ENCODE measurements around the gene BGLAP.

The BGLAP gene

DNA sequence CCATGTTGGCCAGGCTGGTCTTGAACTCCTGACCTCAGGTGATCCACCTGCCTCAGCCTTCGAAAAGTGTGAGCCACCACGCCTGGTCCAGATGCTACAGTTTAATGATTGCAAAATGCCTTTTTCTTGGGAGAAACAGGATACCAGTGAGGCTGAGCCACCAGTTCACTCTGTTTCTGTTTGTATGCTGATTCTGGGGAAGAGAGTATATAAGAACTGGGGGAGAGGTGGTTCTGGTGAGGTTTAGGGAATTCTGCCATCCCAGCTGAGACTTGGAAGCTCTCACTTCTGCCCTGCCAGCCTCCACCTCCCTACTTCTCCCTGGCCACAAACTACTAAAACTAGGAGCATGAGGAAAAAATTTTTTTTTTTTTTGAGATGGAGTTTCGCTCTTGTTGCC, 37.3 kb upstream of the BGLAP start:
- Histone ChIP-seq H3K9ac (ENCODE audit: low read depth, low read length, poor library complexity, severe bottlenecking) (no peak overlapping the region), H3K36me3 (ENCODE audit: insufficient read depth, low read length) (peaks cover 24% of the 10 kb centered on the region; the same call in 1 of the 2 replicates), H3K4me1 (ENCODE audit: insufficient read depth, low read length, poor library complexity, severe bottlenecking) (peaks cover 22% of the 10 kb centered on the region), H3K79me2 (ENCODE audit: insufficient read depth, low read length) (peaks cover 27% of the 10 kb centered on the region; the same call in 1 of the 2 replicates), H3K9me2 (replicated peaks; ENCODE audit: low read depth, low read length) (no peaks in the 10 kb centered on the region), H4K20me1 (ENCODE audit: insufficient read depth, low read length, poor library complexity, severe bottlenecking) (peaks cover 6% of the 10 kb centered on the region), H3K4me2 (ENCODE audit: low read depth, low read length, poor library complexity, severe bottlenecking) (no peak overlapping the region), H2AFZ (ENCODE audit: low read length) (no peak overlapping the region), H3K27me3 (ENCODE audit: insufficient read depth, low read length, poor library complexity, severe bottlenecking) (no peaks in the 10 kb centered on the region), H3K9me3 (ENCODE audit: insufficient read depth, low read depth, low read length) (no peaks in the 10 kb centered on the region), H3F3A (ENCODE audit: low read depth) (no peaks in the 10 kb centered on the region), H3K4me3 (ENCODE audit: low read length, poor library complexity, severe bottlenecking) (no peak overlapping the region)
- TF ChIP-seq, protein P1, sequence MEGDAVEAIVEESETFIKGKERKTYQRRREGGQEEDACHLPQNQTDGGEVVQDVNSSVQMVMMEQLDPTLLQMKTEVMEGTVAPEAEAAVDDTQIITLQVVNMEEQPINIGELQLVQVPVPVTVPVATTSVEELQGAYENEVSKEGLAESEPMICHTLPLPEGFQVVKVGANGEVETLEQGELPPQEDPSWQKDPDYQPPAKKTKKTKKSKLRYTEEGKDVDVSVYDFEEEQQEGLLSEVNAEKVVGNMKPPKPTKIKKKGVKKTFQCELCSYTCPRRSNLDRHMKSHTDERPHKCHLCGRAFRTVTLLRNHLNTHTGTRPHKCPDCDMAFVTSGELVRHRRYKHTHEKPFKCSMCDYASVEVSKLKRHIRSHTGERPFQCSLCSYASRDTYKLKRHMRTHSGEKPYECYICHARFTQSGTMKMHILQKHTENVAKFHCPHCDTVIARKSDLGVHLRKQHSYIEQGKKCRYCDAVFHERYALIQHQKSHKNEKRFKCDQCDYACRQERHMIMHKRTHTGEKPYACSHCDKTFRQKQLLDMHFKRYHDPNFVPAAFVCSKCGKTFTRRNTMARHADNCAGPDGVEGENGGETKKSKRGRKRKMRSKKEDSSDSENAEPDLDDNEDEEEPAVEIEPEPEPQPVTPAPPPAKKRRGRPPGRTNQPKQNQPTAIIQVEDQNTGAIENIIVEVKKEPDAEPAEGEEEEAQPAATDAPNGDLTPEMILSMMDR (conservative IDR thresholded peaks at IDR 0.05; ENCODE audit: low read length): no peak

DNA sequence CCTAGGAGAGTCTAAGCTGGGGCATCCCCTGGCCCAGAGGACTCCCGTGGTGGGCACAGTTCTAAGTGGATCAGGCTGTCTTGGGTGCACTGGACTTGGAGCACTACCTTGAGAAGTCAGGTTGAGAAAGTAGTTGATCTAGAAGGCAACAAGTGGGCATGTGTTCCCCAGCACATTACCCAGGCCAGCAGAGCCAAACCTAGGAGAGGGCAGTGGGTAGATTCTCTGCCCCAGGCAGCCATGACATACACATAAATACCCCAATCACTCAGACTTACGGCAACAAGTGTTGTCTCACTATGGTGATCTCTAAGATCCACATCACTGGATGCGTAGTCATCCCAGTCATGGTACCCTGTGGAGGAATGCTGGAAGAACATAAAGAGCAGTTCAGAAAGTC, 30.7 kb upstream of the BGLAP start:
- no peak overlapping the region for H3K4me3 ChIP-seq (ENCODE audit: low read length, poor library complexity, severe bottlenecking)
- H3F3A ChIP-seq (ENCODE audit: low read depth): no peaks in the 10 kb centered on the region
- no peaks in the 10 kb centered on the region for H3K27me3 ChIP-seq (ENCODE audit: insufficient read depth, low read length, poor library complexity, severe bottlenecking)
- H3K4me1 ChIP-seq (ENCODE audit: insufficient read depth, low read length, poor library complexity, severe bottlenecking): peaks cover 13% of the 10 kb centered on the region
- no peaks in the 10 kb centered on the region for H3K9me3 ChIP-seq (ENCODE audit: insufficient read depth, low read depth, low read length)
- peaks cover 27% of the 10 kb centered on the region; the same call in 1 of the 2 replicates for H3K36me3 ChIP-seq (ENCODE audit: insufficient read depth, low read length)
- no peaks in the 10 kb centered on the region for H4K20me1 ChIP-seq (ENCODE audit: insufficient read depth, low read length, poor library complexity, severe bottlenecking)
- H3K9ac ChIP-seq (ENCODE audit: low read depth, low read length, poor library complexity, severe bottlenecking): no peak overlapping the region
- no peak overlapping the region for H3K4me2 ChIP-seq (ENCODE audit: low read depth, low read length, poor library complexity, severe bottlenecking)
- H3K79me2 ChIP-seq (ENCODE audit: insufficient read depth, low read length): peaks cover 25% of the 10 kb centered on the region
- H2AFZ ChIP-seq (ENCODE audit: low read length): no peak overlapping the region
- H3K9me2 ChIP-seq (replicated peaks; ENCODE audit: low read depth, low read length): no peaks in the 10 kb centered on the region
- no peak for TF ChIP-seq EZH2phosphoT487 (IDR thresholded peaks at IDR 0.05; ENCODE audit: borderline replicate concordance)
- TF ChIP-seq, protein P1 (conservative IDR thresholded peaks at IDR 0.05; ENCODE audit: low read length): no peak

DNA sequence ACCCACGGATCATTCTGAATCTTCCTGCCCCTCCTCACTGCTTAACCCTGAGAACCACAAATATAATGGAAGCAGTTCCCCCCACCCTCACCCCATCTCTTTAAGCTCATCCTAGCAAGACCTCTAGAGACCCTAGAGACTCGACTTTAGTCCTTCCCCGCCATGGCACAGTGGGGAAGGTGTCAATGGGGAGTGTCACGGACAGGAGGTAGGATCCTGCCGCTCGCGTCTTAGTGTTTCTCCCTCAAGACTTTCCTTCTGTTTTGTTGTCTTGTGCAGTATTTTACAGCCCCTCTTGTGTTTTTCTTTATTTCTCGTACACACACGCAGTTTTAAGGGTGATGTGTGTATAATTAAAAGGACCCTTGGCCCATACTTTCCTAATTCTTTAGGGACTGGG, 29.9 kb upstream of the BGLAP start:
- peak overlapping the region; percentile 98 for H3K4me3 ChIP-seq (ENCODE audit: low read length, poor library complexity, severe bottlenecking)
- H3K4me2 ChIP-seq (ENCODE audit: low read depth, low read length, poor library complexity, severe bottlenecking): peak overlapping the region; percentile 80
- H3K79me2 ChIP-seq (ENCODE audit: insufficient read depth, low read length): peaks cover 25% of the 10 kb centered on the region
- H3K9ac ChIP-seq (ENCODE audit: low read depth, low read length, poor library complexity, severe bottlenecking): peak overlapping the region; percentile 95
- TF ChIP-seq, protein P1 (conservative IDR thresholded peaks at IDR 0.05; ENCODE audit: low read length): no peak
- TF ChIP-seq EZH2phosphoT487 (IDR thresholded peaks at IDR 0.05; ENCODE audit: borderline replicate concordance): no peak
- peak overlapping the region; percentile 44; the same call in 1 of the 2 replicates for H2AFZ ChIP-seq (ENCODE audit: low read length)
- no peaks in the 10 kb centered on the region for H3K9me3 ChIP-seq (ENCODE audit: insufficient read depth, low read depth, low read length)
- H3F3A ChIP-seq (ENCODE audit: low read depth): no peaks in the 10 kb centered on the region
- no peaks in the 10 kb centered on the region for H3K9me2 ChIP-seq (replicated peaks; ENCODE audit: low read depth, low read length)
- no peaks in the 10 kb centered on the region for H4K20me1 ChIP-seq (ENCODE audit: insufficient read depth, low read length, poor library complexity, severe bottlenecking)
- no peaks in the 10 kb centered on the region for H3K27me3 ChIP-seq (ENCODE audit: insufficient read depth, low read length, poor library complexity, severe bottlenecking)
- peaks cover 13% of the 10 kb centered on the region for H3K4me1 ChIP-seq (ENCODE audit: insufficient read depth, low read length, poor library complexity, severe bottlenecking)
- peaks cover 27% of the 10 kb centered on the region; the same call in 1 of the 2 replicates for H3K36me3 ChIP-seq (ENCODE audit: insufficient read depth, low read length)

Measured in Loucy (cell line).